ENCODE results near the gene ZNF778. TPM values are rescaled to one million over a fixed set of nuclear protein-coding genes. Genes with fewer than 3 reads are reported as not detected.
"Not testable (repeated sequence)": the region's sequence is repeated elsewhere in the genome, so short reads cannot be mapped to it uniquely, and the experiment has no call there.

The ZNF778 gene
- total RNA-seq, 1 experiment from 2014 or later: 31.2 TPM

- TF ChIP-seq, protein P1, sequence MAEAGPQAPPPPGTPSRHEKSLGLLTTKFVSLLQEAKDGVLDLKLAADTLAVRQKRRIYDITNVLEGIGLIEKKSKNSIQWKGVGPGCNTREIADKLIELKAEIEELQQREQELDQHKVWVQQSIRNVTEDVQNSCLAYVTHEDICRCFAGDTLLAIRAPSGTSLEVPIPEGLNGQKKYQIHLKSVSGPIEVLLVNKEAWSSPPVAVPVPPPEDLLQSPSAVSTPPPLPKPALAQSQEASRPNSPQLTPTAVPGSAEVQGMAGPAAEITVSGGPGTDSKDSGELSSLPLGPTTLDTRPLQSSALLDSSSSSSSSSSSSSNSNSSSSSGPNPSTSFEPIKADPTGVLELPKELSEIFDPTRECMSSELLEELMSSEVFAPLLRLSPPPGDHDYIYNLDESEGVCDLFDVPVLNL (CRISPR knock-in tag; IDR thresholded peaks at IDR 0.05; ENCODE audit: borderline replicate concordance, low read depth): no peak
- TF ChIP-seq HMGA2 (CRISPR knock-in tag; IDR thresholded peaks at IDR 0.05) (no peak), IRF2 (CRISPR knock-in tag; IDR thresholded peaks at IDR 0.05; ENCODE audit: borderline replicate concordance, low read depth) (no peak), CREM (CRISPR knock-in tag; IDR thresholded peaks at IDR 0.05) (no peak)
- TF ChIP-seq, protein P2, sequence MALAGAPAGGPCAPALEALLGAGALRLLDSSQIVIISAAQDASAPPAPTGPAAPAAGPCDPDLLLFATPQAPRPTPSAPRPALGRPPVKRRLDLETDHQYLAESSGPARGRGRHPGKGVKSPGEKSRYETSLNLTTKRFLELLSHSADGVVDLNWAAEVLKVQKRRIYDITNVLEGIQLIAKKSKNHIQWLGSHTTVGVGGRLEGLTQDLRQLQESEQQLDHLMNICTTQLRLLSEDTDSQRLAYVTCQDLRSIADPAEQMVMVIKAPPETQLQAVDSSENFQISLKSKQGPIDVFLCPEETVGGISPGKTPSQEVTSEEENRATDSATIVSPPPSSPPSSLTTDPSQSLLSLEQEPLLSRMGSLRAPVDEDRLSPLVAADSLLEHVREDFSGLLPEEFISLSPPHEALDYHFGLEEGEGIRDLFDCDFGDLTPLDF (CRISPR knock-in tag; IDR thresholded peaks at IDR 0.05): no peak
- TF ChIP-seq, protein P3, sequence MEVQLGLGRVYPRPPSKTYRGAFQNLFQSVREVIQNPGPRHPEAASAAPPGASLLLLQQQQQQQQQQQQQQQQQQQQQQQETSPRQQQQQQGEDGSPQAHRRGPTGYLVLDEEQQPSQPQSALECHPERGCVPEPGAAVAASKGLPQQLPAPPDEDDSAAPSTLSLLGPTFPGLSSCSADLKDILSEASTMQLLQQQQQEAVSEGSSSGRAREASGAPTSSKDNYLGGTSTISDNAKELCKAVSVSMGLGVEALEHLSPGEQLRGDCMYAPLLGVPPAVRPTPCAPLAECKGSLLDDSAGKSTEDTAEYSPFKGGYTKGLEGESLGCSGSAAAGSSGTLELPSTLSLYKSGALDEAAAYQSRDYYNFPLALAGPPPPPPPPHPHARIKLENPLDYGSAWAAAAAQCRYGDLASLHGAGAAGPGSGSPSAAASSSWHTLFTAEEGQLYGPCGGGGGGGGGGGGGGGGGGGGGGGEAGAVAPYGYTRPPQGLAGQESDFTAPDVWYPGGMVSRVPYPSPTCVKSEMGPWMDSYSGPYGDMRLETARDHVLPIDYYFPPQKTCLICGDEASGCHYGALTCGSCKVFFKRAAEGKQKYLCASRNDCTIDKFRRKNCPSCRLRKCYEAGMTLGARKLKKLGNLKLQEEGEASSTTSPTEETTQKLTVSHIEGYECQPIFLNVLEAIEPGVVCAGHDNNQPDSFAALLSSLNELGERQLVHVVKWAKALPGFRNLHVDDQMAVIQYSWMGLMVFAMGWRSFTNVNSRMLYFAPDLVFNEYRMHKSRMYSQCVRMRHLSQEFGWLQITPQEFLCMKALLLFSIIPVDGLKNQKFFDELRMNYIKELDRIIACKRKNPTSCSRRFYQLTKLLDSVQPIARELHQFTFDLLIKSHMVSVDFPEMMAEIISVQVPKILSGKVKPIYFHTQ (CRISPR knock-in tag; IDR thresholded peaks at IDR 0.05): no peak
Observed at GRCh38 chr16:89265647-89266046, 48.1 kb downstream of the ZNF778 start (continued).

DNA sequence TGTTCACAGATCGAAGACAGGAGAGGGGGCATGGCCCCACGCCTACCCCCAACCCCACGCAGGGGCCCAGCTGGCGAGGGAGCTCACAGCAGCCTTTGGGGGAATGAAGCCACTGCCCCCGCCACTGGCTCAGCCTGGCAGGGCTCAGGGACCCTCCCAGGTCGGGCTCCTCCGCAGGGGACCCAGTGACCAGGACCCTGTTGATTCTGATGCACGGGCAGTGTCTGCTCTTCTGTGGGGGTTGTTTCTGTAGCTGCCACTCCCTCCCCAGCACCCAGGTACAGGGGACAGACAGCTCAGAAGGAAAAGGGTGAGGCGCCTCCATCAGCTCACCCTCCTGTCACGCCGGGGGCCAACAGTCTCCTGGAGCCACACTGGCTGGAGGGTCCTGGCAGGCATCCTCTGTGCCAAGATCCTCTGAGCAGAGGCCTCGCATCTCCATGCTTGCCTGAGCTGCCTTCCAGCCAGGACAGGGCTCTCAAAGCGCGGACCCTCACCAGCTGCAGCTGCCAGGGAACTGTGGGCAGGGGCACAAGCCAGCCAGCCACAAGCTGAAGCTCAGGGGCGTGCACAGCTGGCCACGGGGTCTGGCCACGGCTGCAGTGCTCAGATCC lies 49.1 kb downstream of the ZNF778 start:
- H3K4me3 Mint-ChIP-seq: no peak overlapping the region
- ATAC-seq (no peak), DNase-seq (ENCODE audit: low spot score) (no peak)
- TF ChIP-seq, protein P4, sequence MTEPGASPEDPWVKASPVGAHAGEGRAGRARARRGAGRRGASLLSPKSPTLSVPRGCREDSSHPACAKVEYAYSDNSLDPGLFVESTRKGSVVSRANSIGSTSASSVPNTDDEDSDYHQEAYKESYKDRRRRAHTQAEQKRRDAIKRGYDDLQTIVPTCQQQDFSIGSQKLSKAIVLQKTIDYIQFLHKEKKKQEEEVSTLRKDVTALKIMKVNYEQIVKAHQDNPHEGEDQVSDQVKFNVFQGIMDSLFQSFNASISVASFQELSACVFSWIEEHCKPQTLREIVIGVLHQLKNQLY (CRISPR knock-in tag; IDR thresholded peaks at IDR 0.05): no peak
- TF ChIP-seq ZNF423 (CRISPR knock-in tag; IDR thresholded peaks at IDR 0.05) (no peak), FOXJ3 (CRISPR knock-in tag; IDR thresholded peaks at IDR 0.05; ENCODE audit: borderline replicate concordance) (no peak), EMX1 (CRISPR knock-in tag; IDR thresholded peaks at IDR 0.05) (no peak), SMAD4 (CRISPR knock-in tag; IDR thresholded peaks at IDR 0.05) (no peak), CREM (CRISPR knock-in tag; IDR thresholded peaks at IDR 0.05) (no peak), GABPB1 (CRISPR knock-in tag; IDR thresholded peaks at IDR 0.05) (no peak), ZNF416 (CRISPR knock-in tag; IDR thresholded peaks at IDR 0.05) (no peak), HMGA2 (CRISPR knock-in tag; IDR thresholded peaks at IDR 0.05) (no peak), ZNF396 (CRISPR knock-in tag; IDR thresholded peaks at IDR 0.05; ENCODE audit: borderline replicate concordance) (no peak), HMGXB4 (CRISPR knock-in tag; IDR thresholded peaks at IDR 0.05) (no peak), RELA (CRISPR knock-in tag; IDR thresholded peaks at IDR 0.05; ENCODE audit: borderline replicate concordance) (no peak), RORB (CRISPR knock-in tag; IDR thresholded peaks at IDR 0.05) (no peak), FOXK1 (CRISPR knock-in tag; IDR thresholded peaks at IDR 0.05) (no peak), NR2C2 (CRISPR knock-in tag; IDR thresholded peaks at IDR 0.05) (no peak), CREB1 (CRISPR knock-in tag; IDR thresholded peaks at IDR 0.05) (no peak), PREB (CRISPR knock-in tag; IDR thresholded peaks at IDR 0.05; ENCODE audit: borderline replicate concordance) (no peak), ZBTB43 (CRISPR knock-in tag; IDR thresholded peaks at IDR 0.05) (no peak)
- H3K9me3 Mint-ChIP-seq: peaks cover 6% of the 10 kb centered on the region; the same call in 1 of the 2 replicates
- H3K4me1 Mint-ChIP-seq: no peaks in the 10 kb centered on the region
- ChIA-PET CTCF (no interaction called here), POLR2A (no interaction called here)
- peaks cover 27% of the 10 kb centered on the region for H3K36me3 Mint-ChIP-seq
- H3K27me3 Mint-ChIP-seq (ENCODE audit: low read depth): no peaks in the 10 kb centered on the region
- H3K27ac Mint-ChIP-seq: no peak overlapping the region

DNA sequence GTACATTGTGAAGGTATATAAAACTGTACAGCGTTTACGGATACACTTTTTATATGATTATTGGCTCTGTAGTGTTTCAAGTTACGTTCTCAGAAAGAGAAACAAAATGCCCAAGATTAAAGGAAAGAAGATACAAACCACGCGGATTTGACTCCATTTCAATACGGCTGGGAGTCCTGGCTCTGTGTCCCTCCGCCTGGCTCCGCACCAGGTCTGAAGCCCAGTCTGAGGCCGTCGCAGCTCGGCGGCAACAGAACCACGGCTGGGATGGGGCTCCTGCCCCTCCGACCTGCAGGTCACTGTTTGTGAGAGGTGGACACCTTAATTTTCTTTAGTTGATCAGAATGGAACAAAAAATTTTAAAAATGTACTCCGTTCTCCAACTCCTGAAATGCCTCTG lies 50.2 kb downstream of the ZNF778 start:
- H3K27ac Mint-ChIP-seq; H3K9me3 Mint-ChIP-seq; ATAC-seq; DNase-seq (ENCODE audit: low spot score); H3K4me1 Mint-ChIP-seq; POLR2A ChIA-PET; CTCF ChIA-PET; H3K4me3 Mint-ChIP-seq; H3K27me3 Mint-ChIP-seq (ENCODE audit: low read depth): not testable (repeated sequence)
- peaks cover 35% of the 10 kb centered on the region for H3K36me3 Mint-ChIP-seq
